GM19455 (cell line): ENCODE measurements around the gene MMP7.
"Not testable (repeated sequence)": the region's sequence is repeated elsewhere in the genome, so short reads cannot be mapped to it uniquely, and the experiment has no call there.

ENCODE experiments used
- ATAC-seq: cut with Tn5 transposase; IDR thresholded peaks from one replicate; pipeline ENCODE4 v1.9.1; 2021; ENCODE audit not compliant: unreplicated experiment

MMP7 gene

DNA sequence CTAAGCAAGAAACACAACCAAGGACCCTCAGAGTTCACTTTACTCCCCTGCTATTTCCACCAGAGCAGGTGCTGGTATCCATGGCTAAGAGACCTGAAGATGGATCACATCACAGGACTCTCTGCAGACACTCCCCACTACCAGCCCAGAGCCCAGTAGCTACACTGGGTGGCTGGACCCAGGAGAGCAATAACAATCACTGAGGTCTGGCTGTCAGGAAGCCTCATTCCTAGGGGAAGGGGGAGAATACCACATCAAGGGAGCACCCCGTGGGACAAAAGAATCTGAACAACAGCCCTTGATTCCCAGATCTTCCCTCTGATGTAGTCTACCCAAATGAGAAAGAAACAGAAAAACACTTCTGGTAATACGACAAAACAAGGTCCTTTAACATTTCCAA is 9.0 kb upstream of the MMP7 start:
- ATAC-seq = no peak

DNA sequence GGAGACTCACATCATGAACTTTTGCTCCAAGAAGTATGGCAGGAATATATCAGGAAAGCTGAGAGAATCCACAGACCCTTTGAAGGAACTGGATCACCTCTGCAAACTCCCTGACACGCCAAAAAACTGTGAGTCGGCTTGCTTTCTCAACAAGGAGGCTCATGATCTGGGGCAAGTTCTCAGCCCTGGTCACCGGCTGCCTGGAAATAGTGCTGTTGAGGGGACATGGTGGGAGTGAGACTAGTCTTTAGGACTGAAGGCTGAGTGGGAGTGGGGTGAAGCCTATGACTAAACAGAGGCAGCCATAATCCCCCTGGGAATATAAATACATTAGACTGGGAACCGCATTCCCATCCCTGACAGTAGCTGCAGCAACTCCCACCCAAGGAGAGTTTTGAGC is 8.4 kb upstream of the MMP7 start:
- ATAC-seq = no peak

DNA sequence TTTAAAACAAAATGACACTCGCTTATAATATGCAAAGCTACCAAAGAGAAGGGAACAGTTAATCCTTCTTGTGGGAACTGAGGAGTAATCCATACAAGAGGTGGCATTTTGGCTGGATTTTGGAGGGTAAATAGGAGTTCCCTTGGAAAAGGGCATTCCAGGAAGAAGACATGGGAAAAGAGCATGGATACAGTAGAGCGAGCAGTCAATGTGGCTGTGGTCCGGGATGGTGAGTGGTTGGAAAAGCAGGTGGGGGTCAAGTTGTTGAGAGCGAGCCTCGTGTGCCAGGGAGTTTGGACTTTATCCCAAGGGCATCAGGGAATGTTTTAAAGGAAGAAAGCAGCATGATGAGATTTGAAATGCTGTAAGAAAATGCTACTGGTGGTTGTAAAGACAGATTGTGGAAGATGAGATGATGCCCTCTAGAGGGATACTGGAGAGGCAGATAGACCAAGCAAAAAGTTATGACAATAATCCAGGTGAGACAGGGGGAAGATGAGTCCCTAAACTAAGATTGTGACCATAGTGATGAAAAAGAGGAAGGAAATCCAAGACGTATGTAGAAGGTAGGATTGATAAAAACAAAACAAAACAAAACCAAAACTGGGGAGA is 3.8 kb upstream of the MMP7 start:
- ATAC-seq = no peak

DNA sequence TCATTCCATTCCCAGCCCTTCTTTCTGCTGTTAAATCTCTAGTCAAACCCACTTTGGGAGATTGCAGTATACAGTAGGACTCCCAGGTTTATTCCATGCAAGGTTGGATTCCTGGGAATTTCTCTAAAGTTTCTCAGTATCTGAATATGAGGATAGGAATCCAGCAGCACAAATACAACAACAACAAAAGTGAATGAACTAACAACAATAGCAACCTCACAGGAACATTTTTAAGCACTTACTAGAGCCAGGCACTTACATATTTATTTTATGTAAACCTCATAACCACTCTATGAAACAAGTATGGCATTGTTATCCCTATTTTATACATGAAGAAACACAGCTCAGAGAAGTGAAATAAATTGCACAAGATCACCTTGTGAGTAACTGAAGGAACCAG is 1.9 kb downstream of the MMP7 start:
- ATAC-seq = no peak

DNA sequence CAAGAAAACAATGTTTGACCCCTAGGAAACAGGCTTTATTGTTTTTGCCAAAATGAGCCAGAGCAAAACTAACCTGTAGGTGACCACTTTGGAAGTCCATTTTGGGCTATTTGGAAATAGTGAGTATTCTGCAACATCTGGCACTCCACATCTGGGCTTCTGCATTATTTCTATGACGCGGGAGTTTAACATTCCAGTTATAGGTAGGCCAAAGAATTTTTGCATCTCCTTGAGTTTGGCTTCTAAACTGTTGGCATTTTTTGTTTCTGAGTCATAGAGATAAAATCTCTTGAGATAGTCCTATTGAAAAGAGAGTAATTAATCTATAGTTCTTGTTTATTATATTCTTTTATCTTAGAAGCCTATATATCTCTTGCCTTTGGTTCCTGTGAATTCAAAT is 2.9 kb downstream of the MMP7 start:
- ATAC-seq = no peak

DNA sequence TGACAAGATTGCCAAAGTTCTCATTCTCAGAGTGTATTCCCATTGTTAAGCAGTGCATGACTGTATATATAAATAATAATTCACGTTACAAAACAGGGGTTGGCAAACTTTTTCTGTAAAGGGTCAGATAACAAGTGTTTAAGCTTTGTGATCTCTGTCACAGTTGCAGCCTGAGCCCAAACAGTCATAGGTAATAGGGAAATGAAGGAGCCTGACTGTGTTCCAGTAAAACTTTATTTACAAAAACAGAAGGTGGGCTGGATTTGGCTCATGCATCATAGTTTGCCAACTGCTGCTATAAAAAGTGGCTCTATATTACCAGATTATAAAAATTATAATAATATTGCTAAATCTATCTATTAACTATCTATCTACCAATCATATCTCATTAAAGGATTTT is 3.5 kb downstream of the MMP7 start:
- ATAC-seq = no peak

DNA sequence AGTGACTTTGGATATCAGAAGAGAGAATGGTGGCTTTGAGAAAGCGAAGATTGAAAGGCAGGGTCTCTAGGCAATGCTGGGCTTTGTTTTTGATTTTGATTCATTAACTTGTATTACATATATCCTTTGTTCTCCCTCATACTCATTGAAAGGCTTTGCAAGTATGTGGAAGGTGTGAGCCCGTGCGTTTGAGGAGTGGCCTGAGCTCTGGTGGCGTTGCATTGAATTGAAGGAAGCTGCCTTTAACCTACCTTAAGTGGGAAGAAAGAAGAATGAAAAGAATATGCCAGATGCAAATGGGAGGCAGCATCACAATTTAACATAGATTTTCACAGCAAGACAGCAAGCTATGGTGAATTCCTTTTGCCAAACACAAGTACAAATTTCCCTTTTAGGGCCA is 6.7 kb downstream of the MMP7 start:
- no peak for ATAC-seq

DNA sequence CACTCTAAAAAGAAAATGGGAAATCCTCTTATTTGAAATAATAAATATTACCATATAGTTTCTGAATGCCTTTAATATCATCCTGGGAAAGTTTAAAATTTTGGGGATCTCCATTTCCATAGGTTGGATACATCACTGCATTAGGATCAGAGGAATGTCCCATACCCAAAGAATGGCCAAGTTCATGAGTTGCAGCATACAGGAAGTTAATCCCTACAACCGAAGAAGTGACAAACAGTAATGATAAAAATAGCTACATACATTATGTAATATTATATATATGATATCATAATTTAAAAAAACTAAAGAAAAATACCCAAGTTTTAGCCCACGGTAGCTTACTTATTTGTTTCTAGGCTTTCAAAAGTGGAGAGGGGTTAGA is 7.4 kb downstream of the MMP7 start:
- ATAC-seq = no peak

DNA sequence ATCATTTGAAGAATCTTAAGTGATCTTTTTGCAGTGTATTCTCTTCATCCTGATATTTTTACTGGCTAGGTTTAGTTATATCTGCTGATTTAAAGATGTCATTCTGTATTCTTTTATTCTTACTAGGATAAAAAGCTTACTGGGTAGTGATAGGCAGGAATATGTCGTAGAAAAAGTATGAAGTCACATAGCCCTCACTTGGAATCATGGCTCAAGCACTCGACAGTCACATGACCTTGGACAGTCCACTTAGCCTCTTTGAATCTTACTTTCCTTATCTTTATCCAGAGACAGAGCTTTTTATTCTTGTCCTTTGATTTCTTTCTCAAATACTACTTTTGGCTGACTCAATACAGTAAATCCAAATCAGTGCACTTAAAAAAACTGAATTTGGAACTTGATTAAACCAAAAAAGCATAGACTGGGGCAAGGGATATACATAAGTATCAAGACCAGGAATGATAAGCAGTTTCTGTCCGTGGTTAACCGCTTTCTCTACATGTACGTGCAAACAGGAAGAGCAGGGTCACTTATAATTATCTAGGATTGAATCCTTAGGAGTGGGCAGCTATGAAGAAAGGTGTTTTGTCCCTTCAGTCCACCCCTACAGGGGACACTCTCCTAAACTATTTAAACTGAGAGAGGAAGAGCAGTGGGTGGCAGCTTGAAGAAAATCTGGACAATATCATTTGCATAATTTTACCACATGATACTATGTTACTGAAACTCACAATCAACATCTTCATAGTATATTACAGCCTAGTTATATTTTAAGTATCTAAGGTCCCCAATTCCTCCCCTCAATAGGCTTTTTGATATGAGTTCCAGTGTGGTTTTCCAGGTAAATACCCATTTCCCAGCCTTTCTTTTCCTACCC is 8.0 kb downstream of the MMP7 start:
- ATAC-seq = no peak

DNA sequence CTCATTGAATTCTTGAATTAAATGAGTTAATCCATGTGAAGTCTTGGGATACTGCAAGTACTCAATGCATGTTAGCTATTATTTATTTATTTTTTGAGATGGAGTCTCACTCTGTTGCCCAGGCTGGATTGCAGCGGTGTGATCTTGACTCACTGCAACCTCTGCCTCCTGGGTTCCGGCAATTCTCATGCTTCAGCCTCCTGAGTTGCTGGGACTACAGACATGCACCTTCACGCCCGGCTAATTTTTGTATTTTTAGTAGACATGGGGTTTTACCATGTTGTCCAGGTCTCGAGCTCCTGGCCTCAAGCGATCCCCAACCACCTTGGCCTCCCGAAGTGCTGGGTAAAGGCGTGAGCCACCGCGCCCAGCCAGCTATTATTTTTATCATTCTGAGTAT is 9.4 kb downstream of the MMP7 start:
- ATAC-seq = no peak

DNA sequence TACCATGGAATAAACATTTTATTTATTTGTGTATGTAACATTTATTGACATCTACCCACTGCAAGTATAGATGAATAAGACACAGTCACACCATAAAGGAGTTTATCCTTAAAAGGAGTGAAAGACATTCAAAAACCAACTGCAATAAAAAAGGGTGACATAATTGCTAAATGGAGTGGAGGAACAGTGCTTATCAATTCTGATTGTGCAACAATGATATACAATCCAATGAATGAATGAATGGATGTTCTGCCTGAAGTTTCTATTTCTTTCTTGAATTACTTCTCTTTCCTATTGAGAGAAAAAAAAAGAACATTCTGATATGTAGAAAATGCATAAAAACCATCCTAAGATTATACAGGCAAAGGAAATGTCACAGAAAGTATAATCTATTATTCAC is 10.0 kb downstream of the MMP7 start:
- no peak for ATAC-seq

DNA sequence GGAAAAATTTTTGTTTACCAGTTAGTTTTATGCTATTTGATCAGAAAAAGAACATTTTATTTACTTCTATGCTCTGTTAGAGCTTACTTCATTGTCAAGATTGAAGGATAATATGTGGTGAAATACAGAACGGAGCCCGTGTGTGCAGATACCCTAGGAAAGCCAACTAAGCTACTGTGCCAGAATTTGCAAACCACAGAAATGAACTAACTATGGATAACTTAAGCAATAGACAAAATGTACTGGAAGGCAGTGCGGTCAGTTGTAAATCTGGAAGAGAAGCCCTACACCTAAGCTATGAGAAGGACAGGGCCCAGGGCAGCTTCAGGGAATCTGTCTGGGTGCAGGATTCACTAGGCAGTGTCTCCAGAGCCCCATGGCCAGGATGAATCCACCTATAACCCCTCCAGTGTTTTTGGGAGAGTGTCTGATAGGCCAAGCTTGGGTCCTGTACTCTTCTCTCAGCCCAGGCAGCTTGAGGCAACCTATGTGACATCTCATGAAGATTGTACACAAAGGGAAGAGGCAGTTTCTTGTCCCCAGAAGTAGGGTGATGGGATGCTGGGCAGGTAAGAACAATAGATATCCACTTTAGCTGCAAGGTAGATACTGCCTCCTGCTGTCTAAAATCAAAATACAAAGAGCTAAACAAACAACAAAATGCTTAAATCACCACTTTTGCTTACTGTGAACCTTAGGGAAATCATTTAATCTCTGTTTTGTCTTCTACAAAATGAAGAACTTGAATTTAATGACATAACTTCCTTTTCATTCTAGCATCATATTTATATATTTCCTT is 12.1 kb downstream of the MMP7 start:
- ATAC-seq = no peak

DNA sequence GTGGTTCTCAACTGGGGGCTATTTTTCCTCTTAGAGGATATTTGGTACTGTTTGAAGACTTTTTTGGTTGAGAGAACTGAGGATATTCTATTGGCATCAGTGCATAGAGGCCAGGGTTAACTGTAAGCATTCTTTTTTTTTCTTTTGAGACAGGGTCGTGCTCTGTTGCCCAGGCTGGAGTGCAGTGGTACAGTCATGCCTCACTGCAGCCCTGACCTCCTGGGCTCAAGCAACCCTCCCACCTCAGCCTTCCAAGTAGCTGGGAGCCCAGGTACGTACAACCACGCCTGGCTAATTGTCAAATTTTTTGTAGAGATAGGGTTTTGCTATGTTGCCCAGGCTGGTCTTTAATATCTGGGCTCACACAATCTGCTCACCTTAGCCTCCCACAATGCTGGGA is 12.9 kb downstream of the MMP7 start:
- ATAC-seq = no peak

DNA sequence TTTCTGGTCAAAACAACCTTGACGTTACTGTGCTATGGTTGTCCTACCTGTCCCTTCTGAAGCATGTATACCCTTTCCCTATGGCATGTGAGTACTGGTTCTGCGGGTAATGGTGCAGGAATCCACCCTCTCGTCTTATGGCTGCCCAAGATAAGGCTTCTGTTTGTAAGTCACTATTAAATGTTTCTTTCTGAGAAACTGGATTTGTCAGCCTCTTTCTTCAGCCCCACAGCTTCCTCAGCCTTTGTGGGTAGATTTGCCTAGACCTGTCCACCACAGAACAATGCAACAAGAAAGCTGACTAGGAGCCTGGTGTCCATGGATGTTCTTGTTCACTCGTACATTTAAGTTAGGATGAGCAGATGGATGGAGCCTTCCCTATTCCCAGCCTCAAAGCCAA is 14.4 kb downstream of the MMP7 start:
- no peak for ATAC-seq

DNA sequence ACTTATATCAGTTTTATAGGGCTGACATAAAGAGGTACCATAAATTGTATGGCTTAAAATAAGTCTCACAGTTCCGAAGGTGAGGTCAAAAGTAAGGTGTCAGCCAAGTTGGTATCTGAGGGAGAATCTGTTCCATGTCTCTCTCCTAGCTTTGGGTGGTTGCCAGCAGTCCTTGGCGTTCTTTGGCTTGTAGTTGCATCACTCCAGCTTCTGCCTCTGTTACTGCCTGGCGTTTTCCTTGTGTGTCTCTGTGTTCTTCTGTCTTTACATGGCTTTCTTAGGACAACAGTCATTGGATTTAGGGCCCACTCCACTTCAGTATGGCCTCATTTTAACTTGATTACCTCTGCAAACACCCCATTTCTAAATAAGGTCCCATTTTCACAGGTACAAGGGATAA is 16.7 kb downstream of the MMP7 start:
- no peak for ATAC-seq

DNA sequence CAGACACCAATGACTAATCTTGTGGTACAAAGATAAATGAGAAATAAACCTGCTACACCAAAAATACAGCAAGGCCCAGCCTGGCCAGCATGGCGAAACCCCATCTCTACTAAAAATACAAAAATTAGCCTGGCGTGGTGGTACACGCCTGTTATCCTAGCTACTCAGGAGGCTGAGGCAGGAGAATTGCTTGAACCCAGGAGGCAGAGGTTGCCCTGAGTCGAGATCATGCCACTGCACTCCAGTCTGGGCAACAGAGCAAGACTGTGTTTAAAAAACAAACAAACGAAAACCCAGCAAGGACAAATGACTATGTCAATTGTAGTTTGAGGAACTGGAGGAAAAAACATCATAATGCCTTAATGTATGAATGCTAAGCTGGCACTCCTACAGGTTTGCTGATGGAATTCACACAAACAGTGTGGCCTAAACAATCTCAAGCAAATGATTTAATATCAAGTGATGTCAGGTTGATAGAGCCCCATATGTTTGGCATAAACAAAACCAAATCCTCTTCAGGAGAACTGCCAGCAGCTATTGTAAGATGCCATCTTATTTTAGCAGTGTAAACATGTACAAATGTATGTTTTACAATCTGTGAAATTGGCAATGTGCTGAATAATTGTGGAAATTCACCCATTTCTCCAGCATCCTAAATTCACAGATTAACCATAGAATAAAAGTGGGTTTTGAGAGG is 20.0 kb downstream of the MMP7 start:
- ATAC-seq = no peak

DNA sequence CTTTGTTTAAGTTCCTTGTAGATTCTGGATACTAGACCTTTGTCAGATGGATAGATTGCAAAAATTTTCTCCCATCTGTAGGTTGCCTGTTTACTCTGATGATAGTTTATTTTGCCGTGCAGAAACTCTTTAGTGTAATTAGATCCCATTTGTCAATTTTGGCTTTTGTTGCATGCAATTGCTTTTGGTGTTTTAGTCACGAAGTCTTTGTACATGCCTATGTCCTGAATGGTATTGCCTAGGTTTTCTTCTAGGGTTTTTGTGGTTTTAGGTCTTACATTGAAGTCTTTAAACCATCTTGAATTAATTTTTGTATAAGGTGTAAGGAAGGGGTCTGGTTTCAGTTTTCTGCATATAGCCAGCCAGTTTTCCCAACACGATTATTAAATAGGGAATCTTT is 27.7 kb downstream of the MMP7 start:
- not testable (repeated sequence) for ATAC-seq

DNA sequence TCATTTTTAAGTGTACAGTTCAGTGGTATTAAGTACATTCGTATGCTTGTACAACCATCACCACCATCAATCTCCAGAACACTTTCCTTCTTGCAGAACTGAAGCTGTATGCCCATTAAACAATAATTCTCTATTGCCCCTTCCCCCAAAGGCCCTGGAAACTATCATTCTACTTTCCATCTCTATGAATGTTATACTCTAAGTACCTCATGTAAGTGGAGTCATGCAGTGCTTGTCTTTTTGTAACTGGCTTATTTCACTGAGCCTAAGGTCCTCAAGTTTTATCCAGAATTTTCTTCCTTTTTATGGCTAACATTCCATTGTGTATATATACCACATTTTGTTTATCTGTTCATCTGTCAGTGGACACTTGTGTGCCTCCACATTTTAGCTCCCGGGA is 29.7 kb downstream of the MMP7 start:
- ATAC-seq = no peak

DNA sequence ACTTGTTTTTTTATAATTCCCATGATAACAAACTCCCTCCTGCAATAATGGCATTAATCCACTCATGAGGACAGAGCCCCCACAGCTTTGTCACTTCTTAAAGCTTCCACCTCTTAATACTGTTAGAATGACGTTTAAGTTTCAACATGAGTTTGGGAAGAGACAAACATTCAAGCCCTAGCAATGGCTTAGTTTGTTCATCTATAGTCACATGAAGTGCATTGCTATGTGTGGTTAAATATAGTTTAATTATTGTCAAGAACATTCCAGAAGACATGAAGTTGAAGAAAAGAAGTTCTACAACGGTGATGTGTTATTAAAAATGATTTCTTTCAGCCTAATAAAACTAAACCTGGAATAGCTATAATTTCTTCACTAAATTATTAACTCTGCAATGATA is 30.6 kb downstream of the MMP7 start:
- ATAC-seq = no peak

DNA sequence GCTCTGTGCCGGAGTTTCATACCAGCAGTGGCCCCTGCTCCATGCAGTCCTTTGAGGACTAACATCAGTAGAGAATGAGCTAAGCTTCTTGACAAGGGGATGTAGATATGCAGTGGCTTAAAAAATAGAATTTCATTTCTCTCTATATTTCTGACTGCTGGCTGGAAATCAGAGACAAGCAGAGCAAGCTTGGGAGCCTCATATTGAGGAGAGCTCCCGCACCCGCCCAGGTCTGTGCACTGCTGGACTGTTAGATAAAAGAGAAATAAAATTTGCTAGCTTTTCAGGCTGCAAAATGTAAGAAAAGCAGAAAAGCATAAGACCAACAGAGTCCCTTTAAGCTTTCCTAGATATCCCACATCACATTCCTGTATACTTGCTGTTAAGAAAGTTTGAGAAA is 31.4 kb downstream of the MMP7 start:
- ATAC-seq = no peak

DNA sequence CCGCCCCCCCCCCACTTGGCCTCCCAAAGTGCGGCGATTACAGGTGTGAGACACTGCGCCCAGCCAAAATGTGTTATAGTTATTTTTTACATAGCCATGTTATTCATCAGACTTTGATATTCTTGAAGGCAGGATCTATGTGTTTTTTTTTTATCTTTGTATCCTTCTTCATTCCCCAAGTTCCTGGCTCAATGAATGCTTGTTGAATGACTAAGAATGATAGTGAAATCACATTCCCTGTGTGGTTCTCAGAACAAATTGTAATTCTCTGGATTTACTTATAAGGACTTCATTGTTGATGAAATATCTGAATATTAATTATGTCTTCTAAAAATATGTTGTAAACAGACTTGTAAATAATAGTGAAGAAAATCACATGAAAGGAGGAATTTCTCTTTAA is 33.5 kb downstream of the MMP7 start:
- ATAC-seq = no peak
